Skeletal muscle cell (primary cell): Measurements from ENCODE around the gene ZC3H10.
A peak's percentile ranks its signal among the peaks of the same experiment; 100 is the strongest.
"Not testable (repeated sequence)": the region's sequence is repeated elsewhere in the genome, so short reads cannot be mapped to it uniquely, and the experiment has no call there.

Experiments
- DNase-seq: peaks from one replicate; pipeline ENCODE4 v3.0.0-alpha.2; 2010; ENCODE audit warnings: low read depth
- H3K4me3 ChIP-seq: 2 replicates; pipeline ENCODE4 v1.5.1; 2011; ENCODE audit warnings: low read depth, mild to moderate bottlenecking, control low read depth, low read length, moderate library complexity

ZC3H10 gene

DNA sequence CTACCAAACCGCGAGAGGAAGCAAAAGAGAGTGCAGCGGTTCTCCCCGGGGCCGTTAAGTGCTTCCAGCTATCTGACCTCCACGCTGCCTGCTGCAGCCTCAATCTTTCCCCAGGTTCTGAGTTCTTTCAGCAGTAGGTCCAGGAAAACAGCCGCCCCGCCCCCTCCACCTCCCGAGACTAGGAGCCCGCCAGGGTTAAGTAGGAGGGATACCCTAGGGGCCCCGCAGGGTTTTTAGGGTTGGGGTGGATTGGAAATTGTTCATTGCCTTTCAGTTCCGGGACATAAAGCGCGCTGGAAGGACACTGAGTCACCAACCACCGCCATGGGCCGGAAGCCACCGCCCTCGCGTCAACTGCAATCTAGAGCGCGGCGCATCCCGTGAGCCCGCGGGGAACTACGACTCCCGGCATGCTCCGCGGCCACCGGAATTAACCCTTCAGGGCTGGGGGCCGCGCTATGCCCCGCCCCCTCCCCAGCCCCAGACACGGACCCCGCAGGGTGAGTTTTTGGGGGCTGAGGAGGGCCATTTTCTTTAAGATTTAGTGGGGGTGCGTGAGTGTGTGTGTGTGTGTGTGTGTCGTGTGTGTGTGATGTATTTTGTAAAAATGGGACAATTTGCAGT lies 34.2 kb downstream of the ZC3H10 start, which contains the start of gene MYL6B:
Gene MYL6B, plus strand, starts transcription at position 456 of the 624 bp plus-strand sequence. CDS start 1,332 bp downstream, outside the sequence.
- peak within 1 kb of the TSS; percentile 61 for H3K4me3 ChIP-seq
- DNase-seq: peak; percentile 66

DNA sequence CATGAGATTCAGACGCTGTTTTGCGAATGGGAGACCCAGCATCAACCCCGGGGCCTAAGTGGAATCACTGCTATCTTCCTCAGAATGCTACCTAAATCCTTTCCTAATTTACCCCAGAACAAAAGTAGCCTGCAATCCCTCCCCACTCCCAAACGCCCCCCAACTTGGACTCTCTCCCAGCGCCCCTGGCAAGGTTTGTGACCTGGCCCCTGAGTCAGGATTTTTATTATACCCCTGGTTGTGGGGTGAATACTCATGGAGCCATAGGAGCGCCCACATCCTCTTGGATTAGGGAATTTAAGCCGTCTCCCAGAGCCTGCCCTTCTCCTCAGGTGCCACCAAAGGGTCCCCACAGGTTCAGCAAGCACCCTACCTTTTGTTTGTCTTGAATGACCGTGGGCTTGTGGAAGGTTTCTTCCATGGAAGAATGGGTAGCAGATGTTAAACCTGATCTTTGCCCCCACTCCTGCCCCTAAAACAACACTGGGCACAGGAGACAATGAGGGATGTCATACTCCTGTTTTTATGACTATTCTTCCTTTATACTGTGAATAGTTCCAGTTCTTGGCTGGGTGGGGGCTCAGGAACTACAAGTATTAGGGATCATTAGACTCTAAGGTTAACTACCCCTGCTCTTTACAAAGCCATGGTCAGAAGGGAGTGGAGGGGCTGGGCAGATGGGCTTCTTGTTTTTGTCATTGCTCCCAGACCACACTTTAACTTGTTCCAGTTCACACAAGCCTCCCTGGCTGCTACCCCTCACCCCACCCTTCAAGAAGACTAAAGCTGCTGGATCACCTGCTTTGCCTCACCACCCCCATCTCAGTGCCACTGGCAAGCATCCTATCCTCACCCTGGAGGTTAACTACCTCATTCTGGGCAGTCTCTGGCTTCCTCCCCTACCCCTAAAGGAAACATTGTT lies 35.0 kb downstream of the ZC3H10 start:
- no peak for DNase-seq
- peak overlapping the region; percentile 61 for H3K4me3 ChIP-seq

DNA sequence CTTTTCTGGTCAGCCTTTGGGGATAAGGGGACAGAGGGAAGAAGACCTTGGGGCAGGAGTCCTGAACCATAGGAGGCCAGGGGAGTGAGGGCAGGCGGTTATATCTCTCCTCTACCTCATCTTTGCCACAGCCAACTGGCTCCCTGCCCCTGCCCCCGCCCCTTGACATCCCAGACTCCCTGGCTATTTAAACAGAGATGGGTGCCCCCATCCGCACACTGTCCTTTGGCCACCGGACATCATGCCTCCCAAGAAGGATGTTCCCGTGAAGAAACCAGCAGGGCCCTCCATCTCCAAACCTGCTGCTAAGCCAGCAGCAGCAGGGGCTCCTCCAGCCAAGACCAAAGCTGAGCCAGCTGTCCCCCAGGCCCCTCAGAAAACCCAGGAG lies 35.6 kb downstream of the ZC3H10 start:
- peak overlapping the region; percentile 61 for H3K4me3 ChIP-seq
- no peak for DNase-seq

DNA sequence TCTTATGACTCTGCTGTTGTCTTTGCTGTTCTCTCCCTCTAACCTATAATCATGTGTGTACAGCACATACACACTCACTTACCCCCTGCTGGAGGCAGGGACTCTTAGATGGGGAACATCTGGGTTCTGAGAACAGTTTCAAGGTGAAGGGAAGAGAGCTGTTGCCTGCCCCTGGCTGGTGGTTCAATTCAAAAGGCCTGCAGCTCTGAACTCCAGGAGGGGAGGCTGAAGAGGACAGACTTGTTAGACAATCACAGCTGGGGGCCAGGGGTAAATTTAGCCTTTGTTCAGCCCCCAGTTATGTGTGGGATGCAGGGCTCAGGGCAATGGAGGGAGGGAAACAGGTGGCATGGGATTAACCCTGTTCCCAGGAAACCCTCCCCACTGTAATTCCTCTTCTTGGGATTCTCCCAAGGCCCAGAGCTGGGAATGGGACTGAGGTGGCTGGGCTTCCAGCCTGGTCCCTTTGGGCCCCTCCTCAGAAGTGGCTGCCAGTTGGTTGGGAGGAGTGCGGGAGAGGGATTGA lies 36.2 kb downstream of the ZC3H10 start:
- H3K4me3 ChIP-seq: no peak overlapping the region
- DNase-seq: peak; percentile 16

DNA sequence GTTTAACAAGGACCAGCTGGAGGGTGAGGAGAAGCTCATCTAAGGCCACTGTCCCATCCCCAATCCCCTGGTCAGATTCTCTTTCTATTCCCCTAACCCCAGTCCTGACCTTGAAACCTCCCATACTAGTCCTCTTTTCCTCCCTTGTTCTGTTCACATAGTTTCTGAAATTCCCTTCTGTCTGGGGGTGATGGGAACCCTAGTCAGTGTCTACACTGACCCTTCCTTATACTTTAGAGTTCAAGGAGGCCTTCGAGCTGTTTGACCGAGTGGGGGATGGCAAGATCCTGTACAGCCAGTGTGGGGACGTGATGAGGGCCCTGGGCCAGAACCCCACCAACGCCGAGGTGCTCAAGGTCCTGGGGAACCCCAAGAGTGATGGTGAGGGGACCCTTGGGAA lies 36.8 kb downstream of the ZC3H10 start:
- H3K4me3 ChIP-seq: no peak overlapping the region
- no peak for DNase-seq

DNA sequence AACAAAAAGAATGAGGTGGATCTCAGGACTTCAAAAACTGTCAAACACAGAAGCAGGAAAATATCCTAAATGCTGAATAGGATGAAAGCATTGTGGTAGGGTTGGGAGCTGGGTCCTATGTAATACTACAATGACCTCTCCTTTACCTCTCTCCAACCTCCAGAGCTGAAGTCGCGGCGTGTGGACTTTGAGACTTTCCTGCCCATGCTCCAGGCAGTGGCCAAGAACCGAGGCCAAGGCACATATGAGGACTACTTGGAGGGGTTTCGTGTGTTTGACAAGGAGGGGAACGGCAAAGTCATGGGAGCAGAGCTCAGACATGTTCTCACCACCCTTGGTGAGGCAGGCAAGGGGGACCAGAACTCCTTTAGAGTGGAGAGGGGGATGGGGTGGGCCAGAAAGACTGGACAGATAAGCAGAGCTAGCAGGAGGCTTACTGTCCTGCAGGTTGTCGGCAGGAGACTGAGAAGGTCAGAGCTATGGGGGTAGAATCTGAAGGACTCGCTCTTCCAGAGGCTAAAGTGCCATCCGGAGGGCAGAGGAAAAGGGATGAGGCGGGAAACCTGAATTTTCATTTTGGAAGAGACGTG lies 37.3 kb downstream of the ZC3H10 start:
- H3K4me3 ChIP-seq: no peak overlapping the region

DNA sequence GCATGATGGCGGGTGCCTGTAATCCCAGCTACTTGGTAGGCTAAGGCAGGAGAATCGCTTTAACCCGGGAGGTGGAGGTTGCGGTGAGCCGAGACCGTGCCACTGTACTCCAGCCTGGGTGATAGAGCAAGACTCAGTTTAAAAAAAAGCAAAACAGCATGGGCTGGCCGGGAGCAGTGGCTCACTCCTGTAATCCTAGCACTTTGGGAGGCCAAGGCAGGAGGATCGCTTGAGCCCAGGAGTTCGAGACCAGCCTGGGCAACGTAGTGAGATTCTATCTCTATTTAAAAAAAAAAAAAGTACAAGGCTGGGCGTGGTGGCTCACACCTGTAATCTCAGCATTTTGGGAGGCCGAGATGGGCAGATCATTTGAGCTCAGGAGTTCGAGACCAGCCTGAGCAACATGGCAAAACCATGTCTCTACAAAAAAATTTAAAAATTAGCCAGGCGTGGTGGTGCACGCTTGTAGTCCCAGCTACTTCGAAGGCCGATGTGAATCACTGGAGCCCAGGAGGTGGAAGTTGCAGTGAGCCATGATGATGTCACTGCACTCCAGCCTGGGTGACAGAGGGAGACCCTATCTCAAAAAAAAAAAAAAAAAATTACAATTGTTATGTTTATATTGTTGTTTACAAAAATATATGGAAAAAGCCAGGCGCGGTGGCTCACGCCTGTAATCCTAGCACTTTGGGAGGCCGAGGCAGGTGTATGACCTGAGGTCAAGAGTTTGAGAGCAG lies 38.6 kb downstream of the ZC3H10 start:
- DNase-seq: not testable (repeated sequence)
- peak overlapping the region; percentile 59 for H3K4me3 ChIP-seq

More for the DNA sequence above, 37.3 kb downstream of the ZC3H10 start:
- DNase-seq: no peak

DNA sequence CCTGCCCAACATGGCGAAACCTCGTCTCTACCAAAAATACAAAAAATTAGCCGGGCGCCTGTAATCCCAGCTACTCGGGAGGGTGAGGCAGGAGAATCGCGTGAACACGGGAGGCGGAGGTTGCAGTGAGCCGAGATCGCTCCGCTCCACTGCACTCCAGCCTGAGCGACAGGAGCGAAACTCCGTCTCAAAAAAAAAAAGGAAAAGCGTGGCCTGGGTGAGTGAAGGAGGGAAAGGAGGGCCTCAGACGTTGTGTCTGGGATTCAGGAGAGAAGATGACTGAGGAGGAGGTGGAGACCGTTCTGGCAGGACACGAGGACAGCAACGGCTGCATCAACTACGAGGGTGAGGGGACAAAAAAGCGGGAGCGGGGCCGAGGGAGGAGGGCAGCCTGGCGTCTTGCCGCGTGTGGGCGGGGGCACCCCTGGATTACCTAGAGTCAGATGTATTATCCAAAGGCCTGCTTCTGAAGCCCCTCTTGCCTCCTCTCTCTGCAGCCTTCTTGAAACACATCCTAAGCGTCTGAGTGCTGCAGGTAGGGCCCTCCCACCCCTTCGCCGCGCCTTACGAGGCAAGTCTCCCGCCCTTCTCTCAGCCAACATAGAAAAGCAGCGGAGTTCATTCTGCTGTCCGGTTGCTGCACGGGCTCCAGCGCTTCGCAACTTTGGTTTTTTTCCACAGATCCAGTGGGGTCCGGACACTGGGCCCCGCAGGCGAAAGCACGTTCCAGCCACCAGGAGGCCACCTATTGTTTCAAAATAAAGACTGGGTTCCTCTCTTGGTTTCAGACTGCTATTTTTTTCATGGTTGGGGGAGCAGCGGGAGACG lies 39.3 kb downstream of the ZC3H10 start:
- peak overlapping the region; percentile 59 for H3K4me3 ChIP-seq
- peak; percentile 54 for DNase-seq

DNA sequence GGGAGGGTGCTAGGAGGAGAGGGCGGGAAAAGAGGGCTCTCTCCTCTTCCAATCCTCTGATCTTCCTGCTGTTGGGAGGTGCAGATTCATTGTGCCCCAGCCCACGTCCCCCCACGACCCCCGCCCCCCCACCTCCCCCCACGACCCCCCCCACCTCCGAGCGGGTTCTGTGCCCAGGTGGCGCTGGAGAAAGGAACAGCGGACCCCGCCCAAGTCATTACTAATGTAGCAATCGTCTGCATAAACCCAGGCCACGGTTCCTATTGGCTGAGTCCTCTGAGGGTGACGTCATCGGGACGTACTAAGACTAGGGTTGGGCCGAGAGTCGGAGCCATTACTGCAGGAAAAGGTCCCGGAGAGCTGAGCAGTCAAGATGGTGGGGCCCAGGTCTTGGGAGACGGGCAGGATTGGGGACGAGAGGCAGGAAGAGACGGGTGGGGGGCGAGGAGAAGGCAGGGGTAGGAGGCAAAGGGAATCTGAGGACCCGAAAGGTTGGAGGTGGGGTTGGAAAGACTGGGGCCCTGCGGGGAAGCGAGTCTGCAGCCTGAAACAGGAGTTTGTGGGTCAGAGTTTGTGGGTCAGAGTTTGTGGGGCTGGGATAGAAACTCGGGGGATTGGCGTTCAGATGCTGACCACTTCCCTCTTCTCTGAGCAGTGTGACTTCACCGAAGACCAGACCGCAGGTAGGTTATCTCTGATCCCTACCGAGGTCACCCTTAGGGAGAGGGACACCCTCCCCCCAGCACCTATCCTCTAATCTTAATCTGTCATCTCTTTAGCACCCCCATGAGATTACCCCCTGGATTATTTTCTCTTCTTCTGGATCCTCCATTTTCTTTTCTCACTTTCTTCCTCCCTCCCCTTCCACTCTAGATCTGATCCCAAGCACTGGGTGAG lies 40.2 kb downstream of the ZC3H10 start, which contains the start of gene MYL6:
Gene MYL6, plus strand, starts transcription at position 331 of the 897 bp plus-strand sequence. Its CDS starts 43 bp downstream, at position 374.
- H3K4me3 ChIP-seq: peak within 1 kb of the TSS; percentile 59
- DNase-seq: peak; percentile 92

DNA sequence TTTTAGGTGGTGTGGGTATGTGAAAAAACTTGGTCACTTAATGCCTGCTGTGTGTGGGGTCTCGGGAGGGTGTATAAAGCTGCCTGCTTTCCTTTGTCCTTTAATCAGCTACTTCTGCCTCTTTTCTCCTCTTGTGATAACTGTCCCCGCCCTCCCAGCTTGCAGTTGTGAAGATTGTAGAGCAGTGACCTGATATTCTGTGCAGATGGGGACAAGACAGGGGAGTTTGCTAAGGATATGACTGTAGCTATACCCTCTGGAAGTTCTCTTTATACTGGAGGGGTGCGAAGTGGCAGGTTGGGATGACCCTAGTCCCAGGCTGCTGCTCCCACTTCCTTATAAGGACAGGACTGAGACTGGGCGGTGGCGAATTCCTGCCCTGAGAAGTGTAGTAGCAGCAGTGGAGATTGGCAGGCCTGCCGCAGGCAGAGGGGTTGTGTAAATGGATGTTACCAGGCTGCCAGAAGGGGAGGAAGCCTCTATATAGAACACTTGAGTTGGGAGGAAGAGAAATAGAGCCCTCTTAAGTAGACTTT lies 40.9 kb downstream of the ZC3H10 start:
- DNase-seq: peak; percentile 36
- H3K4me3 ChIP-seq: peak overlapping the region; percentile 59

DNA sequence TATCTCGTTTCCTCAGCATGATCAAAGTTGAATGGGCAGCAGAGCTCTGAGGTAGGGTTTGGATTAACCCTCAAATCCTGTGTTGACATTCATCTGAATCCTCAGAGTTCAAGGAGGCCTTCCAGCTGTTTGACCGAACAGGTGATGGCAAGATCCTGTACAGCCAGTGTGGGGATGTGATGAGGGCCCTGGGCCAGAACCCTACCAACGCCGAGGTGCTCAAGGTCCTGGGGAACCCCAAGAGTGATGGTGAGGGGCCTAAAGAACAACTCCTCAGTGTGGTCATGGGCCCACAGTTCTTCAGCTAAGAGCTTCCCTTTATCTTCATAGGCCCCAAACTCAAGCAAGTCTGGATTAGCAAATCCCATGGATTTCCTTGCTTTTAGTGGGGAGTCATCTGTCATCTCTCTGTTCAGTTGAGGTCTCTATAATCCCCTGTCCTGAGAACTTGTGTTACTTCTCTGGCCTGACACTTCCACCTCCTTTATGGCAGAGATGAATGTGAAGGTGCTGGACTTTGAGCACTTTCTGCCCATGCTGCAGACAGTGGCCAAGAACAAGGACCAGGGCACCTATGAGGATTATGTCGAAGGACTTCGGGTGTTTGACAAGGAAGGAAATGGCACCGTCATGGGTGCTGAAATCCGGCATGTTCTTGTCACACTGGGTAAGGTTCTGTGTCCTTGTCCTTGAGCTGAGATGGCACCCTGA lies 41.6 kb downstream of the ZC3H10 start:
- DNase-seq: no peak
- H3K4me3 ChIP-seq: peak overlapping the region; percentile 59

DNA sequence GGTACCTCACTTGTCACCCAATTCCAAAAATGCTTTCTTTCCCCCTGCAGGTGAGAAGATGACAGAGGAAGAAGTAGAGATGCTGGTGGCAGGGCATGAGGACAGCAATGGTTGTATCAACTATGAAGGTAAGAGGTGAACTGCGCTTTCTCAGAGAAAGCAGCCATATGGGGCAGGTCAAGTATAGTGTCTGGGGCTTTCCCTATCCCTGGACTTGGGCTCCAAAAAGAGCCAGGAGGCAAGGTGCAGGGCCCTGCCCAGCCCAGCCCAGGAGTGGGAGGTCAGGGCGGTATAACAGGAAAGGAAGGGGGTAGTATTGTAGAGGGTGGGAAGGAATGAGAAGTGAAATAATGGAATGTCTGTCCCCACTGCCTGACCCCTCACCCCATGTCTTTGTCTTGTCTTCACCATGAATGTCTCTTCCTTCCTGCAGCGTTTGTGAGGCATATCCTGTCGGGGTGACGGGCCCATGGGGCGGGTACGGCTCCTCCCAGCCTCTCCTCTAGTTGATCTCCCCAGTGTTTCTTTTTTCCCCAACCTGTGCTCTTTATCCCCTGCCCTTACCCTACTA lies 42.2 kb downstream of the ZC3H10 start:
- DNase-seq: no peak
- H3K4me3 ChIP-seq: peak overlapping the region; percentile 59

DNA sequence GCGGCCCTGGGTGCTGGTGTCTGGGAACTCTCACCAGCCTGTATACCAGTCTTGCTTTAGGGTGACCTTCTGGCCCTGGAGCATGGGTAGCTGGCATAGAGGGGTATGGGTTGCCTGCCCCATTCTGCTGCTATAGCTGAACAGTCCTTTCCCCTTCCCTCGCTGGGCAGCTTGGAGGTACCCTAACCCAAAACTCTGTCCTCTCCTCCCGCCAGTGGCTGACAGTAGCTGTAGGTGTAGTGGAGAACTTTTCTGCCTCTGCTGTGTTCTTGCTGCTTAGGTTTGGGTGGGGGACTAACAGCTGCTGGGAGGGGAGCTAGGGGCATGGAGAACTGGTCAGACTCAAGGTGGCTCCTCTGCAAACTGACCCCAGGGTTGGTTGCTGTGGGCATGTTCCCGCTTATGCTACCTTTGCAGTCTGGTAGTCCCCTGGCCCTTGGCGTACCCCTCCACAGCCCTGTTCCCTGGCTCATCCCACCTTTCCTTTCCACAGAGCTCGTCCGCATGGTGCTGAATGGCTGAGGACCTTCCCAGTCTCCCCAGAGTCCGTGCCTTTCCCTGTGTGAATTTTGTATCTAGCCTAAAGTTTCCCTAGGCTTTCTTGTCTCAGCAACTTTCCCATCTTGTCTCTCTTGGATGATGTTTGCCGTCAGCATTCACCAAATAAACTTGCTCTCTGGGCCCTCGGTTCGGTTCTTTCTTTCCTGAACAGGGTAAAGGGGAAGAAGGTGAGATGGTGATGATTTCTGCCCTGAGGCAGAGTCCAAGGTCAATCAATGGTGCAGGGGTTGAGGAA lies 43.0 kb downstream of the ZC3H10 start:
- DNase-seq: no peak
- H3K4me3 ChIP-seq: peak overlapping the region; percentile 59

DNA sequence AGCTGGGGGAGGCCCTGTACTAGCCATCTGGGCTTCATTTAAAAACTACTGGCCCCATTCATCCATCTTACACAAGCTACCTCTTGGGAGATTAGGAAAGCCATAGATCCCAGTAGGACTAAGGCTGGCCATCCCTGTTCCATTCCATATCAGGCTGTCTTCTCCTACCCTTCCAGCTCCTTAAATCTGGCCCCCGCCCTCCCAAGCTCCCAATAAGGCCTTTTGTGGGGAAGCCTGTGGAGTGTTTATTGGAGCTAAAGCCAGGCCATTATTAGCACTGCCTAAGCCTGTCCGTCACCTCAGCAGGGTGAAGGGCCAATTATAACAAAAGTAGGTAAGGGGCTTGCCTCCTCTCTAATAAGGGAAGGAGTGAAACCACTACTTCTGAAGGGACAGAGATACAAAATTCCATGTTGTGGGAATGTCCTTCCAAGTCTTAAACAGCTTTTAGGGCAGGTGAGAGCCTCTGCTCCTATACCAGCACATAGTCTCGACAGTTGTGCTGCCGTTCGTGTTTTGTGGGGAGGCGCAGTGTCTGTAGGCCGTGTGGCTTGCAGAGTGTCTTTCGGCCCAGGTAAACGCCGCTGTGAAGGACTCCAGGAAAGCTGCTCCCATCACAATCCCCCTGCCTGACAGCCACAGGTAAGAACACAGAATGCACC lies 43.8 kb downstream of the ZC3H10 start:
- H3K4me3 ChIP-seq: no peak overlapping the region
- no peak for DNase-seq
